H9 (cell line): ENCODE results near the gene C14orf132. TPM values are rescaled to one million over a fixed set of nuclear protein-coding genes. Genes with fewer than 3 reads are reported as not detected.

Source experiments
- DNase-seq: peaks from one replicate; pipeline ENCODE4 v3.0.0-alpha.2; 2017
- H2AFZ ChIP-seq: one replicate; pipeline ENCODE4 v1.6.1; 2013; ENCODE audit warnings: mild to moderate bottlenecking, low read length, control low read depth, moderate library complexity
- H2AK5ac ChIP-seq: 2 replicates; pipeline ENCODE4 v1.6.1; 2013; ENCODE audit warnings: low read length, control low read depth, mixed read lengths; ENCODE audit not compliant: insufficient read length
- H2BK120ac ChIP-seq: one replicate; pipeline ENCODE4 v1.6.1; 2013; ENCODE audit warnings: low read depth, mild to moderate bottlenecking, low read length, control low read depth, inconsistent platforms; ENCODE audit not compliant: poor library complexity, severe bottlenecking
- H2BK12ac ChIP-seq: 2 replicates; pipeline ENCODE4 v1.6.1; 2013; ENCODE audit warnings: low read length, control low read depth, mixed read lengths, low read depth; ENCODE audit not compliant: insufficient read length
- H2BK15ac ChIP-seq: 2 replicates; pipeline ENCODE4 v1.6.1; 2013; ENCODE audit warnings: low read depth, low read length, control low read depth
- H2BK20ac ChIP-seq: one replicate; pipeline ENCODE4 v1.6.1; 2013; ENCODE audit warnings: low read depth, mild to moderate bottlenecking, low read length, control low read depth, inconsistent platforms; ENCODE audit not compliant: poor library complexity, severe bottlenecking
- H2BK5ac ChIP-seq: 2 replicates; pipeline ENCODE4 v1.6.1; 2013; ENCODE audit warnings: low read length, control low read depth, mixed read lengths; ENCODE audit not compliant: insufficient read length
- H3K14ac ChIP-seq: 2 replicates; pipeline ENCODE4 v1.6.1; 2013; ENCODE audit warnings: low read length, control low read depth; ENCODE audit not compliant: insufficient read depth
- H3K18ac ChIP-seq: 2 replicates; pipeline ENCODE4 v1.6.1; 2013; ENCODE audit warnings: low read depth, mild to moderate bottlenecking, mixed read lengths, low read length, control low read depth; ENCODE audit not compliant: insufficient read length
- H3K23ac ChIP-seq: 2 replicates; pipeline ENCODE4 v1.6.1; 2013; ENCODE audit warnings: low read length, control low read depth, mixed read lengths, low read depth; ENCODE audit not compliant: insufficient read length
- H3K23me2 ChIP-seq: 2 replicates; pipeline ENCODE4 v1.6.1; 2013; ENCODE audit warnings: low read depth, mild to moderate bottlenecking, mixed read lengths, low read length, control low read depth; ENCODE audit not compliant: insufficient read length, poor library complexity, severe bottlenecking
- H3K27ac ChIP-seq: 2 replicates; pipeline ENCODE4 v1.5.1; 2013; ENCODE audit warnings: low read length, control low read depth, mixed read lengths, low read depth; ENCODE audit not compliant: insufficient read length
- H3K27me3 ChIP-seq: 2 replicates; pipeline ENCODE4 v1.6.1; 2013; ENCODE audit warnings: low read length, control low read depth, inconsistent platforms; ENCODE audit not compliant: insufficient read depth
- H3K4ac ChIP-seq: 2 replicates; pipeline ENCODE4 v1.6.1; 2013; ENCODE audit warnings: low read depth, mild to moderate bottlenecking, control low read depth, inconsistent platforms, low read length, moderate library complexity
- H3K4me1 ChIP-seq: 2 replicates; pipeline ENCODE4 v1.6.1; 2013; ENCODE audit warnings: low read length, control low read depth, inconsistent platforms; ENCODE audit not compliant: insufficient read depth
- H3K4me2 ChIP-seq: 2 replicates; pipeline ENCODE4 v1.6.1; 2013; ENCODE audit warnings: low read length, control low read depth, mixed read lengths; ENCODE audit not compliant: insufficient read length, insufficient read depth
- H3K56ac ChIP-seq: 2 replicates; pipeline ENCODE4 v1.6.1; 2013; ENCODE audit warnings: low read depth, mild to moderate bottlenecking, mixed read lengths, low read length, control low read depth; ENCODE audit not compliant: insufficient read length
- H3K79me1 ChIP-seq: 2 replicates; pipeline ENCODE4 v1.6.1; 2013; ENCODE audit warnings: low read depth, mild to moderate bottlenecking, moderate library complexity, low read length, control low read depth, inconsistent platforms; ENCODE audit not compliant: insufficient read depth, poor library complexity, severe bottlenecking
- H3K79me2 ChIP-seq: 2 replicates; pipeline ENCODE4 v1.6.1; 2013; ENCODE audit warnings: low read length, control low read depth, inconsistent platforms; ENCODE audit not compliant: insufficient read depth
- H3K9ac ChIP-seq: 2 replicates; pipeline ENCODE4 v1.6.1; 2013; ENCODE audit warnings: low read length, control low read depth, mixed read lengths; ENCODE audit not compliant: insufficient read length; ENCODE audit errors: extremely low read depth
- H3K9me3 ChIP-seq: one replicate; pipeline ENCODE4 v1.6.1; 2013; ENCODE audit warnings: low read depth, low read length, inconsistent platforms; ENCODE audit not compliant: control insufficient read depth
- H3T11ph ChIP-seq: one replicate; pipeline ENCODE4 v1.6.1; 2013; ENCODE audit warnings: mild to moderate bottlenecking, low read length, control low read depth, inconsistent platforms
- H4K20me1 ChIP-seq: one replicate; pipeline ENCODE4 v1.6.1; 2013; ENCODE audit not compliant: control insufficient read depth, insufficient read length, insufficient read depth
- H4K5ac ChIP-seq: 2 replicates; pipeline ENCODE4 v1.6.1; 2013; ENCODE audit warnings: low read depth, mild to moderate bottlenecking, mixed read lengths, low read length, control low read depth; ENCODE audit not compliant: insufficient read length
- H4K8ac ChIP-seq: replicated peaks from 2 replicates; pipeline ENCODE4 v1.6.1; 2013; ENCODE audit warnings: low read length, control low read depth, mixed read lengths, low read depth; ENCODE audit not compliant: insufficient read length
- H4K91ac ChIP-seq: 2 replicates; pipeline ENCODE4 v1.6.1; 2013; ENCODE audit warnings: low read depth, mild to moderate bottlenecking, moderate library complexity, mixed read lengths, low read length, control low read depth; ENCODE audit not compliant: insufficient read length
- H3K27ac Mint-ChIP-seq, 3 experiments: 2 replicates in 2 of 3; 3 replicates in 1 of 3; pipeline ENCODE4 v1.8.0; 2020 to 2021; ENCODE audit warnings: mixed read lengths in 3 of 3, mild to moderate bottlenecking in 1 of 3, moderate library complexity in 1 of 3
- H3K27me3 Mint-ChIP-seq: 2 replicates; pipeline ENCODE4 v1.8.0; 2021; ENCODE audit warnings: low read depth, mild to moderate bottlenecking, moderate library complexity, mixed read lengths
- H3K36me3 Mint-ChIP-seq, 3 experiments: 2 replicates in 2 of 3; 3 replicates in 1 of 3; pipeline ENCODE4 v1.8.0; 2020 to 2021; ENCODE audit warnings: low read depth in 3 of 3, mixed read lengths in 3 of 3; ENCODE audit not compliant: insufficient read depth in 1 of 3
- H3K4me1 Mint-ChIP-seq, 2 experiments: 2 replicates each; pipeline ENCODE4 v1.8.0; 2020; ENCODE audit warnings: mixed read lengths in 2 of 2
- H3K4me3 Mint-ChIP-seq, 2 experiments: 2 replicates in 1 of 2; 3 replicates in 1 of 2; pipeline ENCODE4 v1.8.0; 2020 to 2021; ENCODE audit warnings: mild to moderate bottlenecking in 2 of 2, mixed read lengths in 2 of 2, moderate library complexity in 1 of 2
- H3K9me3 Mint-ChIP-seq, 2 experiments: 2 replicates in 1 of 2; 3 replicates in 1 of 2; pipeline ENCODE4 v1.8.0; 2020; ENCODE audit warnings: mild to moderate bottlenecking in 2 of 2, mixed read lengths in 2 of 2, moderate library complexity in 1 of 2
- whole genome bisulfite sequencing: extraction: QIAGEN DNeasy Blood & Tissue Kit; methylation state at CpG from one replicate; pipeline ENCODE4 v1.1.7; 2013; ENCODE audit warnings: missing lambda C conversion rate, low lambda C conversion rate, mixed read lengths; ENCODE audit not compliant: insufficient read length; ENCODE audit errors: extremely low coverage; 5-methylcytosine and 5-hydroxymethylcytosine counted together
- total RNA-seq: library from RNA; stranded (reverse); gene quantifications from 2 replicates; pipeline ENCODE4 v1.2.1, GENCODE V29; 2021
- TF ChIP-seq, protein P1 (sequence below): fragments of 200-600 bp; sonication (generic); conservative IDR thresholded peaks from 3 replicates; pipeline ENCODE4 v1.8.0; 2021; ENCODE audit warnings: antibody characterized with exemption, mild to moderate bottlenecking

C14orf132 gene
- total RNA-seq, 1 experiment from 2014 or later = 5.7 TPM

DNA sequence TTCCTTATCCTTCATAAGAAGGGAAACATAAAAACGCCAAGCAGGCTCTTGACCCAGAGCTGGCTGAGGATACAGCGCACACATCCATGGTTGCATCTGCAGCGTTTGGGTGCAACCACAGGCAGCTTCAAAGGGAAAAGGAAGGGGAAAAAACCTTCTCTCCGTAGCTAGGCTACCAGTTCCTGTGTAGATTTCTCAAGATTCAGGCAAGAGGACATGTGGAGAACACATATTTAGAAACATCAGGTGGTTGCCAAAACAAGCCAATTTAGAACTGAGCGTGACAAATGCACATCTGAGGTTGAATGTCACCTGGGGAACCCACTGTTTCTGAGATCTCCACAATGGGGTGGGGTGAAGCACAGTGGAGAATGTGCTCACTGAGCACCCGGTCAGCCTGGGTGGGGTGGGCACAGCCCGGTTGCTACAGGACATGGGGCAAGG lies 87.2 kb downstream of the C14orf132 start:
- Histone ChIP-seq H3T11ph (no peak overlapping the region), H3K79me2 (no peaks in the 10 kb centered on the region), H3K79me1 (no peaks in the 10 kb centered on the region), H3K9ac (no peak overlapping the region), H2BK15ac (no peak overlapping the region), H4K8ac (no peak overlapping the region), H2BK20ac (no peak overlapping the region), H2BK12ac (no peak overlapping the region), H3K4me2 (no peak overlapping the region), H2BK5ac (no peak overlapping the region), H3K23ac (no peak overlapping the region), H3K23me2 (no peaks in the 10 kb centered on the region), H2BK120ac (no peak overlapping the region), H2AK5ac (no peak overlapping the region), H3K14ac (no peak overlapping the region), H4K5ac (no peak overlapping the region), H3K4me1 (no peaks in the 10 kb centered on the region), H2AFZ (no peak overlapping the region), H3K9me3 (no peaks in the 10 kb centered on the region), H3K56ac (no peak overlapping the region), H4K20me1 (no peaks in the 10 kb centered on the region), H3K4ac (no peak overlapping the region), H4K91ac (no peak overlapping the region), H3K27me3 (no peaks in the 10 kb centered on the region; the same call in 1 of the 2 replicates), H3K27ac (no peak overlapping the region), H3K18ac (no peak overlapping the region)
- TF ChIP-seq, protein P1, sequence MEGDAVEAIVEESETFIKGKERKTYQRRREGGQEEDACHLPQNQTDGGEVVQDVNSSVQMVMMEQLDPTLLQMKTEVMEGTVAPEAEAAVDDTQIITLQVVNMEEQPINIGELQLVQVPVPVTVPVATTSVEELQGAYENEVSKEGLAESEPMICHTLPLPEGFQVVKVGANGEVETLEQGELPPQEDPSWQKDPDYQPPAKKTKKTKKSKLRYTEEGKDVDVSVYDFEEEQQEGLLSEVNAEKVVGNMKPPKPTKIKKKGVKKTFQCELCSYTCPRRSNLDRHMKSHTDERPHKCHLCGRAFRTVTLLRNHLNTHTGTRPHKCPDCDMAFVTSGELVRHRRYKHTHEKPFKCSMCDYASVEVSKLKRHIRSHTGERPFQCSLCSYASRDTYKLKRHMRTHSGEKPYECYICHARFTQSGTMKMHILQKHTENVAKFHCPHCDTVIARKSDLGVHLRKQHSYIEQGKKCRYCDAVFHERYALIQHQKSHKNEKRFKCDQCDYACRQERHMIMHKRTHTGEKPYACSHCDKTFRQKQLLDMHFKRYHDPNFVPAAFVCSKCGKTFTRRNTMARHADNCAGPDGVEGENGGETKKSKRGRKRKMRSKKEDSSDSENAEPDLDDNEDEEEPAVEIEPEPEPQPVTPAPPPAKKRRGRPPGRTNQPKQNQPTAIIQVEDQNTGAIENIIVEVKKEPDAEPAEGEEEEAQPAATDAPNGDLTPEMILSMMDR = no peak
- no peaks in the 10 kb centered on the region for H3K9me3 Mint-ChIP-seq
- WGBS = no CpG with 5 or more reads among the region's 7 CpGs
- H3K27me3 Mint-ChIP-seq = peaks cover 68% of the 10 kb centered on the region
- no peaks in the 10 kb centered on the region; a peak in 1 of 4 replicates for H3K4me1 Mint-ChIP-seq
- H3K36me3 Mint-ChIP-seq = no peaks in the 10 kb centered on the region
- no peak for DNase-seq
- H3K27ac Mint-ChIP-seq = no peak overlapping the region
- H3K4me3 Mint-ChIP-seq = no peak overlapping the region
